HCT116 (cell line): Measurements from ENCODE around the gene TCF19. TPM values are rescaled to one million over a fixed set of nuclear protein-coding genes. Genes with fewer than 3 reads are reported as not detected.

Source experiments
- ATAC-seq: fragments of 200-7000 bp; cut with Tn5 transposase; 2 replicates; pipeline ENCODE4 v1.9.1; 2020; ENCODE audit warnings: mild to moderate bottlenecking, moderate library complexity
- BruUV-seq: library from RNA; stranded (reverse); fragments of 400-500 nt; replicated peaks from 2 replicates; lab custom pipeline; 2021; lab: Mats Ljungman, UMichigan
- CTCF ChIA-PET: fragments of 300-600 bp; sonication (Branson Sonifier 250); formaldehyde crosslinking; loops from one replicate; lab custom pipeline; 2021; ENCODE audit warnings: antibody characterized with exemption; lab: Charles Lee
- POLR2A ChIA-PET: fragments of 300-600, 350-600 bp; sonication (Branson Sonifier 250); formaldehyde crosslinking; loops from one replicate; lab custom pipeline; 2021; ENCODE audit warnings: antibody characterized with exemption; lab: Charles Lee
- RAD21 ChIA-PET, 2 experiments: fragments of 300-600 bp; sonication (Branson Sonifier 250); formaldehyde crosslinking; loops; one replicate each; lab custom pipeline; 2023; ENCODE audit warnings: low total read pairs in 2 of 2; ENCODE audit not compliant: uncharacterized antibody in 2 of 2, unreplicated experiment in 2 of 2, low non-redundant PET in 1 of 2; lab: Charles Lee
- DNase-seq: peaks from one replicate; pipeline ENCODE4 v3.0.0-alpha.2; 2010; ENCODE audit warnings: low read depth, low spot score
- H2AFZ ChIP-seq: fragments of 200-600 bp; shearing (Covaris generic), sonication (generic); 2 replicates; pipeline ENCODE4 v1.6.1; 2017; ENCODE audit warnings: low read depth, mixed run types, mixed read lengths, antibody characterized with exemption, low read length; ENCODE audit not compliant: poor library complexity, severe bottlenecking
- H3K27ac ChIP-seq: 2 replicates; pipeline ENCODE4 v1.5.1; 2012; ENCODE audit warnings: low read depth, low read length
- H3K27me3 ChIP-seq: fragments of 200-600 bp; sonication (generic); 2 replicates; pipeline ENCODE4 v1.6.1; 2016; ENCODE audit warnings: mixed run types, low read length, mixed read lengths; ENCODE audit not compliant: insufficient read depth
- H3K36me3 ChIP-seq, 2 experiments: fragments of 200-500 bp in 1 of 2; fragments of 200-600 bp in 1 of 2; sonication (Bioruptor generic) in 1 of 2; sonication (generic) in 1 of 2; 2 replicates each; pipeline versions ENCODE4 v1.5.1 to v1.6.1; 2014 to 2016; ENCODE audit warnings: low read length in 2 of 2, inconsistent platforms in 1 of 2, mixed read lengths in 1 of 2, mixed run types in 1 of 2; ENCODE audit not compliant: insufficient read depth in 2 of 2, control insufficient read depth in 1 of 2
- H3K4me1 ChIP-seq, 2 experiments: fragments of 200-600 bp in 1 of 2; sonication (generic) in 1 of 2; 2 replicates each; pipeline versions ENCODE4 v1.5.1 to v1.6.1; 2012 to 2017; ENCODE audit warnings: low read length in 2 of 2, inconsistent platforms in 1 of 2, mild to moderate bottlenecking in 1 of 2, mixed read lengths in 1 of 2, mixed run types in 1 of 2, moderate library complexity in 1 of 2; ENCODE audit not compliant: insufficient read depth in 2 of 2, control insufficient read depth in 1 of 2
- H3K4me2 ChIP-seq: fragments of 200-600 bp; sonication (generic); 2 replicates; pipeline ENCODE4 v1.6.1; 2017; ENCODE audit warnings: mixed run types, low read length, mixed read lengths
- H3K4me3 ChIP-seq, 2 experiments: fragments of 200-600 bp in 1 of 2; sonication (generic) in 1 of 2; replicated peaks in 1 of 2; 2 replicates each; pipeline ENCODE4 v1.5.1; 2011 to 2016; ENCODE audit warnings: low read length in 2 of 2, control low read depth in 1 of 2, low read depth in 1 of 2, mild to moderate bottlenecking in 1 of 2, mixed read lengths in 1 of 2, mixed run types in 1 of 2
- H3K79me2 ChIP-seq: fragments of 200-600 bp; sonication (generic); 2 replicates; pipeline ENCODE4 v1.6.1; 2017; ENCODE audit warnings: mild to moderate bottlenecking, mixed run types, low read length, moderate library complexity, mixed read lengths; ENCODE audit not compliant: insufficient read depth
- H3K9ac ChIP-seq: fragments of 200-600 bp; sonication (generic); 2 replicates; pipeline ENCODE4 v1.6.1; 2016; ENCODE audit warnings: low read length, mixed read lengths
- H3K9me2 ChIP-seq: fragments of 200-600 bp; sonication (generic), shearing (Covaris generic); 2 replicates; pipeline ENCODE4 v1.6.1; 2017; ENCODE audit warnings: mixed run types, mild to moderate bottlenecking, moderate library complexity; ENCODE audit not compliant: insufficient read depth
- H3K9me3 ChIP-seq, 2 experiments: fragments of 200-500 bp in 1 of 2; fragments of 200-600 bp in 1 of 2; sonication (Bioruptor generic) in 1 of 2; sonication (generic) in 1 of 2; 2 replicates each; pipeline ENCODE4 v1.6.1; 2014 to 2017; ENCODE audit warnings: low read length in 2 of 2, mixed read lengths in 2 of 2, inconsistent platforms in 1 of 2, low read depth in 1 of 2, mild to moderate bottlenecking in 1 of 2, mixed run types in 1 of 2, moderate library complexity in 1 of 2; ENCODE audit not compliant: control insufficient read depth in 1 of 2, insufficient read depth in 1 of 2
- H4K20me1 ChIP-seq: fragments of 200-600 bp; sonication (generic), shearing (Covaris generic); 2 replicates; pipeline ENCODE4 v1.6.1; 2017; ENCODE audit warnings: mixed run types, mild to moderate bottlenecking, moderate library complexity; ENCODE audit not compliant: insufficient read depth
- CBX3 ChIP-seq: IDR thresholded peaks from 2 replicates; pipeline ENCODE4 v1.6.1; 2012; ENCODE audit warnings: low read depth
- CEBPB ChIP-seq: IDR thresholded peaks from 2 replicates; pipeline ENCODE4 v1.6.1; 2012; ENCODE audit warnings: low read depth
- EGR1 ChIP-seq: IDR thresholded peaks from 2 replicates; pipeline ENCODE4 v1.6.1; 2012; ENCODE audit warnings: low read depth
- EZH2 ChIP-seq: fragments of 200-600 bp; sonication (generic); IDR thresholded peaks from 2 replicates; pipeline ENCODE4 v1.6.1; 2017; ENCODE audit warnings: antibody characterized with exemption, mixed run types
- EZH2phosphoT487 ChIP-seq: fragments of 200-600 bp; IDR thresholded peaks from 2 replicates; pipeline ENCODE4 v1.6.1; 2018; ENCODE audit warnings: antibody characterized with exemption, borderline replicate concordance
- FOSL1 ChIP-seq: IDR thresholded peaks from 2 replicates; pipeline ENCODE4 v1.6.1; 2012; ENCODE audit warnings: low read depth
- JUND ChIP-seq: IDR thresholded peaks from 2 replicates; pipeline ENCODE4 v1.6.1; 2012
- POLR2AphosphoS5 ChIP-seq: IDR thresholded peaks from 2 replicates; pipeline ENCODE4 v1.6.1; 2011; ENCODE audit warnings: mild to moderate bottlenecking, low read depth, low read length, moderate library complexity
- RAD21 ChIP-seq: IDR thresholded peaks from 2 replicates; pipeline ENCODE4 v1.6.1; 2012; ENCODE audit warnings: low read depth, mild to moderate bottlenecking
- SP1 ChIP-seq: IDR thresholded peaks from 2 replicates; pipeline ENCODE4 v1.6.1; 2012; ENCODE audit warnings: low read depth
- YY1 ChIP-seq: IDR thresholded peaks from 2 replicates; pipeline ENCODE4 v1.6.1; 2011; ENCODE audit warnings: low read length, low read depth, moderate library complexity, mild to moderate bottlenecking; ENCODE audit not compliant: insufficient replicate concordance; ENCODE audit errors: extremely low read depth
- ZFX ChIP-seq: fragments of 450-650 bp; IDR thresholded peaks from 2 replicates; pipeline ENCODE4 v1.6.1; 2017
- ZNF274 ChIP-seq: fragments of 200-500 bp; sonication (Bioruptor generic); IDR thresholded peaks from 2 replicates; pipeline ENCODE4 v1.6.1; 2014; ENCODE audit warnings: mild to moderate bottlenecking, low read depth, low read length, inconsistent platforms
- intact Hi-C: fragments of 100-400 bp; cut with micrococcal nuclease; formaldehyde crosslinking; loops from 2 replicates; pipeline ENCODE4 v1.10.0; 2022
- total RNA-seq: library from RNA; stranded (reverse); gene quantifications from one replicate; pipeline ENCODE4 v1.2.1, GENCODE V29; 2021; ENCODE audit not compliant: unreplicated experiment
- TF ChIP-seq, protein P1 (sequence below), 3 experiments: fragments of 200-600 bp in 1 of 3; sonication (generic) in 1 of 3; IDR thresholded peaks in 2 of 3; conservative IDR thresholded peaks in 1 of 3; 2 replicates each; pipeline ENCODE4 v1.5.1; 2012 to 2017; ENCODE audit warnings: low read depth in 2 of 3, low read length in 2 of 3, antibody characterized with exemption in 1 of 3, borderline replicate concordance in 1 of 3, control low read depth in 1 of 3, mild to moderate bottlenecking in 1 of 3, mixed read lengths in 1 of 3, mixed run types in 1 of 3, moderate library complexity in 1 of 3; ENCODE audit not compliant: insufficient read depth in 1 of 3
- TF ChIP-seq, protein P2 (sequence below): IDR thresholded peaks from 2 replicates; pipeline ENCODE4 v1.6.1; 2012
- TF ChIP-seq, protein P3 (sequence below): IDR thresholded peaks from 2 replicates; pipeline ENCODE4 v1.6.1; 2012; ENCODE audit warnings: low read depth

The TCF19 gene
- total RNA-seq, 1 experiment from 2014 or later = 15.4 TPM

DNA sequence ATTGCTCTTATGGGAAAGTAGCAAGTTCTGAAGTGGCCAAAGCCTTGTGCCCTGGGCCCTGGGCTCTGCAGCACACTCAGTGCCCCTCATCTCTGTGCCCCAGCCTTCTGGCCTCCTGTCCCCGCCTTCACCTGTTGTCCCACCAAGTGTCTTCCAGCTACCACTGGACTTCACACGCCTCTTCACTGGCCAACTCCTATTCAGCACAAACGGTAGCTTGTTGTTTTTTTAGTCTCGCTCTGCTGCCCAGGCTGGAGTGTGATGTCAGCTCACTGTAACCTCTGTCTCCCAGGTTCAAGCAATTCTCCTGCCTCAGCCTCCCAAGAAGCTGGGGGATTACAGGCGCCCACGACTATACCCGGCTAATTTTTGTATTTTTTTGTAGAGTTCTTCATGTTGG, 5.6 kb upstream of the TCF19 start:
- Histone ChIP-seq H3K4me2 (no peak overlapping the region), H3K27me3 (no peaks in the 10 kb centered on the region), H2AFZ (no peak overlapping the region), H3K36me3 (peaks cover 0 to 8% of the 10 kb centered on the region in 2 experiments; a peak in 2 of 4 replicates), H3K9me3 (no peaks in the 10 kb centered on the region), H3K79me2 (peaks cover 4% of the 10 kb centered on the region), H3K27ac (no peak overlapping the region), H3K9ac (no peak overlapping the region), H3K4me1 (peaks cover 5 to 9% of the 10 kb centered on the region in 2 experiments), H3K4me3 (no peak overlapping the region), H4K20me1 (no peaks in the 10 kb centered on the region), H3K9me2 (no peaks in the 10 kb centered on the region)
- intact Hi-C loops = no loop called here
- ATAC-seq (no peak), DNase-seq (no peak)
- ChIA-PET CTCF (interaction anchor here (1.4 kb wide), 1 partner anchor 24 kb away, joined by 3 read pairs; no protein-coding TSS in a partner anchor), POLR2A (no interaction called here), RAD21 (interaction anchor here in 1 of 2 experiments (0.6 kb wide), 1 partner anchor 20 kb away, joined by 6 read pairs; no protein-coding TSS in a partner anchor)
- no peak for TF ChIP-seq ZFX
- TF ChIP-seq EZH2 = no peak
- TF ChIP-seq RAD21 = no peak
- no TSS peak for BruUV-seq

DNA sequence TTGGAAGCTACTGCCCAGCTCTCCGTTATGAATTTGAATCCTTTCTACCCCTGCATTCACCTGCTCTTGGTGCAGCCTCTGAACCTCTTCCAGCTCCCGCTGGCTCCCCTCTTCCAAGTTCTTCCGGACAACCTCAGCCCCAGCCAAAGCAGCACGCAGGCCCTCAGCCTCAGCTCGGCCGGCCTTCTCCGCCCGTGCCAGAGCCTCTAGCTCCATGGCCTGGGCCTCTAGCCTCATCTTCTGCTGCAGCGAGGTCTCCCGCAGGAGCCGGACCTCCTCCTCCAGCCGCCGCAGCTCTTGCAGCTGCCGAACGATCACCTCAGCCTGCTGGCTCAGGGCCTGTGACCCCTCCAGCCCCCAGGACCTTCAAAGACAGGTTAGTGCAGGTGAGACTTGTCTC, 4.0 kb upstream of the TCF19 start:
- no peak overlapping the region for H3K27ac ChIP-seq
- no peak overlapping the region for H3K4me2 ChIP-seq
- no peak overlapping the region for H3K4me3 ChIP-seq
- BruUV-seq = no TSS peak
- intact Hi-C loops = no loop called here
- no peaks in the 10 kb centered on the region for H3K9me3 ChIP-seq
- RAD21 ChIA-PET = no interaction called here
- H3K4me1 ChIP-seq = peaks cover 11 to 16% of the 10 kb centered on the region in 2 experiments
- no peaks in the 10 kb centered on the region for H4K20me1 ChIP-seq
- no peak for DNase-seq
- peaks cover 0 to 8% of the 10 kb centered on the region in 2 experiments; a peak in 2 of 4 replicates for H3K36me3 ChIP-seq
- H3K79me2 ChIP-seq = peaks cover 9% of the 10 kb centered on the region
- no peak overlapping the region for H2AFZ ChIP-seq
- CTCF ChIA-PET = no interaction called here
- POLR2A ChIA-PET = interaction anchor here (0.6 kb wide), 1 partner anchor 588 kb away, joined by 3 read pairs; no protein-coding TSS in a partner anchor
- ATAC-seq = no peak
- no peaks in the 10 kb centered on the region for H3K9me2 ChIP-seq
- no peak overlapping the region for H3K9ac ChIP-seq
- H3K27me3 ChIP-seq = no peaks in the 10 kb centered on the region
- TF ChIP-seq, protein P1, sequence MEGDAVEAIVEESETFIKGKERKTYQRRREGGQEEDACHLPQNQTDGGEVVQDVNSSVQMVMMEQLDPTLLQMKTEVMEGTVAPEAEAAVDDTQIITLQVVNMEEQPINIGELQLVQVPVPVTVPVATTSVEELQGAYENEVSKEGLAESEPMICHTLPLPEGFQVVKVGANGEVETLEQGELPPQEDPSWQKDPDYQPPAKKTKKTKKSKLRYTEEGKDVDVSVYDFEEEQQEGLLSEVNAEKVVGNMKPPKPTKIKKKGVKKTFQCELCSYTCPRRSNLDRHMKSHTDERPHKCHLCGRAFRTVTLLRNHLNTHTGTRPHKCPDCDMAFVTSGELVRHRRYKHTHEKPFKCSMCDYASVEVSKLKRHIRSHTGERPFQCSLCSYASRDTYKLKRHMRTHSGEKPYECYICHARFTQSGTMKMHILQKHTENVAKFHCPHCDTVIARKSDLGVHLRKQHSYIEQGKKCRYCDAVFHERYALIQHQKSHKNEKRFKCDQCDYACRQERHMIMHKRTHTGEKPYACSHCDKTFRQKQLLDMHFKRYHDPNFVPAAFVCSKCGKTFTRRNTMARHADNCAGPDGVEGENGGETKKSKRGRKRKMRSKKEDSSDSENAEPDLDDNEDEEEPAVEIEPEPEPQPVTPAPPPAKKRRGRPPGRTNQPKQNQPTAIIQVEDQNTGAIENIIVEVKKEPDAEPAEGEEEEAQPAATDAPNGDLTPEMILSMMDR (IDR thresholded peaks at IDR 0.05 in 2 of 3, conservative IDR thresholded peaks at IDR 0.05 in 1 of 3; ENCODE audit: borderline replicate concordance in 1 of 3, insufficient read depth in 1 of 3, low read depth in 2 of 3, low read length in 2 of 3) = no peak
- TF ChIP-seq, protein P2, sequence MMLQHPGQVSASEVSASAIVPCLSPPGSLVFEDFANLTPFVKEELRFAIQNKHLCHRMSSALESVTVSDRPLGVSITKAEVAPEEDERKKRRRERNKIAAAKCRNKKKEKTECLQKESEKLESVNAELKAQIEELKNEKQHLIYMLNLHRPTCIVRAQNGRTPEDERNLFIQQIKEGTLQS = no peak
- no peak for TF ChIP-seq FOSL1
- no peak for TF ChIP-seq RAD21
- TF ChIP-seq JUND = no peak
- TF ChIP-seq EZH2phosphoT487 = no peak
- no peak for TF ChIP-seq ZFX
- no peak for TF ChIP-seq SP1
- TF ChIP-seq, protein P3, sequence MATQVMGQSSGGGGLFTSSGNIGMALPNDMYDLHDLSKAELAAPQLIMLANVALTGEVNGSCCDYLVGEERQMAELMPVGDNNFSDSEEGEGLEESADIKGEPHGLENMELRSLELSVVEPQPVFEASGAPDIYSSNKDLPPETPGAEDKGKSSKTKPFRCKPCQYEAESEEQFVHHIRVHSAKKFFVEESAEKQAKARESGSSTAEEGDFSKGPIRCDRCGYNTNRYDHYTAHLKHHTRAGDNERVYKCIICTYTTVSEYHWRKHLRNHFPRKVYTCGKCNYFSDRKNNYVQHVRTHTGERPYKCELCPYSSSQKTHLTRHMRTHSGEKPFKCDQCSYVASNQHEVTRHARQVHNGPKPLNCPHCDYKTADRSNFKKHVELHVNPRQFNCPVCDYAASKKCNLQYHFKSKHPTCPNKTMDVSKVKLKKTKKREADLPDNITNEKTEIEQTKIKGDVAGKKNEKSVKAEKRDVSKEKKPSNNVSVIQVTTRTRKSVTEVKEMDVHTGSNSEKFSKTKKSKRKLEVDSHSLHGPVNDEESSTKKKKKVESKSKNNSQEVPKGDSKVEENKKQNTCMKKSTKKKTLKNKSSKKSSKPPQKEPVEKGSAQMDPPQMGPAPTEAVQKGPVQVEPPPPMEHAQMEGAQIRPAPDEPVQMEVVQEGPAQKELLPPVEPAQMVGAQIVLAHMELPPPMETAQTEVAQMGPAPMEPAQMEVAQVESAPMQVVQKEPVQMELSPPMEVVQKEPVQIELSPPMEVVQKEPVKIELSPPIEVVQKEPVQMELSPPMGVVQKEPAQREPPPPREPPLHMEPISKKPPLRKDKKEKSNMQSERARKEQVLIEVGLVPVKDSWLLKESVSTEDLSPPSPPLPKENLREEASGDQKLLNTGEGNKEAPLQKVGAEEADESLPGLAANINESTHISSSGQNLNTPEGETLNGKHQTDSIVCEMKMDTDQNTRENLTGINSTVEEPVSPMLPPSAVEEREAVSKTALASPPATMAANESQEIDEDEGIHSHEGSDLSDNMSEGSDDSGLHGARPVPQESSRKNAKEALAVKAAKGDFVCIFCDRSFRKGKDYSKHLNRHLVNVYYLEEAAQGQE = no peak
- no peak for TF ChIP-seq POLR2AphosphoS5
- no peak for TF ChIP-seq CEBPB
- TF ChIP-seq EGR1 = no peak
- no peak for TF ChIP-seq CBX3
- TF ChIP-seq ZNF274 = no peak
- TF ChIP-seq YY1 = no peak
